Caco-2 (cell line): ENCODE data around the gene HEPH. TPM values are rescaled to one million over a fixed set of nuclear protein-coding genes. Genes with fewer than 3 reads are reported as not detected.

Experiments used
- BruUV-seq: library from RNA; stranded (reverse); fragments of 400-500 nt; replicated peaks from 2 replicates; lab custom pipeline; 2021; lab: Mats Ljungman, UMichigan
- CTCF ChIA-PET: fragments of 300-600 bp; sonication (Branson Sonifier 250); formaldehyde crosslinking; loops from one replicate; lab custom pipeline; 2022; ENCODE audit warnings: antibody characterized with exemption; lab: Charles Lee
- POLR2A ChIA-PET: fragments of 300-600 bp; sonication (Branson Sonifier 250); formaldehyde crosslinking; loops from one replicate; lab custom pipeline; 2022; ENCODE audit warnings: antibody characterized with exemption; lab: Charles Lee
- DNase-seq, 2 experiments: peaks; one replicate each; pipeline versions ENCODE4 v3.0.0 to v3.0.0-alpha.2; 2020 to 2022
- H3K27me3 ChIP-seq: replicated peaks from 2 replicates; pipeline ENCODE4 v1.6.0; 2011; ENCODE audit warnings: low read length; ENCODE audit not compliant: control insufficient read depth, insufficient read depth
- H3K36me3 ChIP-seq: 2 replicates; pipeline ENCODE4 v1.5.1; 2011; ENCODE audit warnings: low read length; ENCODE audit not compliant: control insufficient read depth, insufficient read depth
- H3K4me1 ChIP-seq: fragments of 250-450 bp; sonication (Bioruptor Pico); 2 replicates; pipeline ENCODE4 v1.5.1; 2020; ENCODE audit warnings: mild to moderate bottlenecking
- H3K4me3 ChIP-seq: 2 replicates; pipeline ENCODE4 v1.5.1; 2011; ENCODE audit warnings: low read depth, mild to moderate bottlenecking, control low read depth, low read length
- H3K9me3 ChIP-seq: fragments of 250-450 bp; sonication (Bioruptor Pico); 2 replicates; pipeline ENCODE4 v1.5.1; 2020; ENCODE audit warnings: mild to moderate bottlenecking, moderate library complexity
- H3K27ac Mint-ChIP-seq: one replicate; pipeline ENCODE4 v1.8.0; 2022; ENCODE audit warnings: mixed read lengths; ENCODE audit not compliant: unreplicated experiment
- H3K27me3 Mint-ChIP-seq: one replicate; pipeline ENCODE4 v1.8.0; 2022; ENCODE audit warnings: mixed read lengths; ENCODE audit not compliant: insufficient read depth, unreplicated experiment
- H3K36me3 Mint-ChIP-seq: one replicate; pipeline ENCODE4 v1.8.0; 2022; ENCODE audit warnings: mild to moderate bottlenecking, mixed read lengths; ENCODE audit not compliant: insufficient read depth, unreplicated experiment
- H3K4me1 Mint-ChIP-seq: one replicate; pipeline ENCODE4 v1.8.0; 2022; ENCODE audit warnings: low read depth, mixed read lengths; ENCODE audit not compliant: unreplicated experiment
- H3K4me3 Mint-ChIP-seq: one replicate; pipeline ENCODE4 v1.8.0; 2022; ENCODE audit warnings: mild to moderate bottlenecking, moderate library complexity, mixed read lengths; ENCODE audit not compliant: unreplicated experiment
- H3K9me3 Mint-ChIP-seq: one replicate; pipeline ENCODE4 v1.8.0; 2022; ENCODE audit warnings: mixed read lengths; ENCODE audit not compliant: unreplicated experiment
- intact Hi-C: fragments of 100-400 bp; cut with micrococcal nuclease; formaldehyde crosslinking; loops from one replicate; pipeline ENCODE4 v1.10.0; 2022; ENCODE audit not compliant: unreplicated experiment
- total RNA-seq: library from RNA; stranded (reverse); gene quantifications from 2 replicates; pipeline ENCODE4 v1.2.3, GENCODE V29; 2022
- TF ChIP-seq, protein P1 (sequence below), 2 experiments: fragments of 200-600 bp in 1 of 2; IDR thresholded peaks; 1 replicate in 1 of 2; 2 replicates in 1 of 2; pipeline versions ENCODE4 v1.5.1 to v1.8.0; 2011 to 2022; ENCODE audit warnings: antibody characterized with exemption in 1 of 2, control low read depth in 1 of 2, inconsistent platforms in 1 of 2, low read depth in 1 of 2, low read length in 1 of 2, mild to moderate bottlenecking in 1 of 2, moderate library complexity in 1 of 2; ENCODE audit not compliant: insufficient read depth in 1 of 2, severe bottlenecking in 1 of 2, unreplicated experiment in 1 of 2

Gene HEPH
- total RNA-seq, 1 experiment from 2014 or later = 27.9 TPM

DNA sequence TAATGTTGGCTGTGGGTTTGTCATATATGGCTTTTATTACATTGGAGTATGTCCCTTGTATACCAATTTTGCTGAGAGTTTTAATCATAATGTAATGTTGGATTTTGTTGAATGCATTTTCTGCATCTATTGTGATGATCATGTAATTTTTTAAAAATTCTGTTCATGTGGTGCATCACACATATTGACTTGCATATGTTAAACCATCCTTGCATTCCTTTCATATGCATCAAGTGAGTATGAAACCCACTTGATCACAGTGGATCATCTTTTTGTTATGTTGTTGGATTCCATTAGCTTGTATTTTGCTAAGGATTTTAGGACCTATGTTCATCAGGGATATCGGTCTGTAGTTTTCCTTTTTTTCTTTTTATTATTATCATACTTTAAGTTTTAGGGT is 12.1 kb downstream of the HEPH start:
- H3K27me3 Mint-ChIP-seq = no peaks in the 10 kb centered on the region
- H3K4me3 ChIP-seq = no peak overlapping the region
- H3K9me3 ChIP-seq = no peaks in the 10 kb centered on the region
- no peaks in the 10 kb centered on the region for H3K4me1 ChIP-seq
- no peaks in the 10 kb centered on the region for H3K36me3 ChIP-seq
- H3K4me1 Mint-ChIP-seq = no peaks in the 10 kb centered on the region
- H3K9me3 Mint-ChIP-seq = no peaks in the 10 kb centered on the region
- H3K4me3 Mint-ChIP-seq = no peak overlapping the region
- POLR2A ChIA-PET = no interaction called here
- no TSS peak for BruUV-seq
- H3K36me3 Mint-ChIP-seq = peaks cover 16% of the 10 kb centered on the region
- H3K27ac Mint-ChIP-seq = no peak overlapping the region
- intact Hi-C loops = no loop called here
- no peaks in the 10 kb centered on the region for H3K27me3 ChIP-seq
- CTCF ChIA-PET = no interaction called here
- TF ChIP-seq, protein P1, sequence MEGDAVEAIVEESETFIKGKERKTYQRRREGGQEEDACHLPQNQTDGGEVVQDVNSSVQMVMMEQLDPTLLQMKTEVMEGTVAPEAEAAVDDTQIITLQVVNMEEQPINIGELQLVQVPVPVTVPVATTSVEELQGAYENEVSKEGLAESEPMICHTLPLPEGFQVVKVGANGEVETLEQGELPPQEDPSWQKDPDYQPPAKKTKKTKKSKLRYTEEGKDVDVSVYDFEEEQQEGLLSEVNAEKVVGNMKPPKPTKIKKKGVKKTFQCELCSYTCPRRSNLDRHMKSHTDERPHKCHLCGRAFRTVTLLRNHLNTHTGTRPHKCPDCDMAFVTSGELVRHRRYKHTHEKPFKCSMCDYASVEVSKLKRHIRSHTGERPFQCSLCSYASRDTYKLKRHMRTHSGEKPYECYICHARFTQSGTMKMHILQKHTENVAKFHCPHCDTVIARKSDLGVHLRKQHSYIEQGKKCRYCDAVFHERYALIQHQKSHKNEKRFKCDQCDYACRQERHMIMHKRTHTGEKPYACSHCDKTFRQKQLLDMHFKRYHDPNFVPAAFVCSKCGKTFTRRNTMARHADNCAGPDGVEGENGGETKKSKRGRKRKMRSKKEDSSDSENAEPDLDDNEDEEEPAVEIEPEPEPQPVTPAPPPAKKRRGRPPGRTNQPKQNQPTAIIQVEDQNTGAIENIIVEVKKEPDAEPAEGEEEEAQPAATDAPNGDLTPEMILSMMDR (IDR thresholded peaks at IDR 0.05; ENCODE audit: insufficient read depth in 1 of 2, low read depth in 1 of 2, low read length in 1 of 2, severe bottlenecking in 1 of 2, unreplicated experiment in 1 of 2) = no peak
- no peak for DNase-seq

DNA sequence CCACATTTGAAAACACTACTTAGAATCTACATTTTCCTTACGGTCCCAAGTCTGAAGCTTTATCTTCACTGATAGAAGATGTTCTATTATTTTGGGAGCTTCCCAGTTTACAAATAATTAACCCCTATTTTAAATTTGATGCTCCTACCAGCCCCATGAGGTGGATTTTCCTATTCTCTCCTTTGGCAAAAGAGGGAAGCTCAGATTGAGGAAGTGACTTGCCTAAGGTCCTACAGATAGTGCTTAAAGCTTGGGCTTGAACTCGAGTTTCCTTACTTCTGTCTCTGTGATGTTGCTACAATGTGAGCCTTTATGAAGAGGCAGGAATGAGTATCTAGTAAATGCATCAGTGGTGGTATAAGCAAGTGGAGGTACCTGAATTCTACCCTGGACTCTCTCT is 27.5 kb downstream of the HEPH start:
- no peak for DNase-seq
- Mint-ChIP-seq H3K4me3 (no peak overlapping the region), H3K27ac (no peak overlapping the region), H3K9me3 (no peaks in the 10 kb centered on the region), H3K27me3 (no peaks in the 10 kb centered on the region), H3K36me3 (peaks cover 7% of the 10 kb centered on the region), H3K4me1 (no peaks in the 10 kb centered on the region)
- ChIA-PET CTCF (no interaction called here), POLR2A (no interaction called here)
- intact Hi-C loops = no loop called here
- H3K27me3 ChIP-seq = no peaks in the 10 kb centered on the region
- H3K4me3 ChIP-seq = no peak overlapping the region
- peaks cover 2% of the 10 kb centered on the region; the same call in 1 of the 2 replicates for H3K36me3 ChIP-seq
- BruUV-seq = no TSS peak
- TF ChIP-seq, protein P1 (IDR thresholded peaks at IDR 0.05; ENCODE audit: insufficient read depth in 1 of 2, low read depth in 1 of 2, low read length in 1 of 2, severe bottlenecking in 1 of 2, unreplicated experiment in 1 of 2) = no peak
- no peaks in the 10 kb centered on the region for H3K9me3 ChIP-seq
- no peaks in the 10 kb centered on the region for H3K4me1 ChIP-seq

DNA sequence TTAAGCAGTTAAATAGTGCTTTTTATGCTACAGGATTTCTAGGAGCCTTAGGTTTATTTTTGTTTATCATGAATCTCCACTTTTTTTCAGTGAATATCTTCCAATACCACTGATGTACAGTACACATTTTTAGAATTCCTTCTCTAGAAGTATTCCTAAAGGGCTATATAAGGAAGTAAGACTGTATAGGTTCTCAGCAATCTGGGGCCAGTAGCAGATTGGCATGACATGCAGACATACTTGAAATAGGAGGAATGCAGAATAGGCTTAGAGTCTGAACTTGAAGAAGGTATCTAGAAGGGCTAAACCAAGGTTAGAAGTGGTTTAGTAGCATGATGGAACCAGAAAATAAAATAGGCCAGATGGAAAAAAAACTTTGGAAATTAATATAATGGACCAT is 29.8 kb downstream of the HEPH start:
- H3K4me1 Mint-ChIP-seq = no peaks in the 10 kb centered on the region
- H3K4me3 ChIP-seq = no peak overlapping the region
- TF ChIP-seq, protein P1 (IDR thresholded peaks at IDR 0.05; ENCODE audit: insufficient read depth in 1 of 2, low read depth in 1 of 2, low read length in 1 of 2, severe bottlenecking in 1 of 2, unreplicated experiment in 1 of 2) = no peak
- no peak overlapping the region for H3K27ac Mint-ChIP-seq
- H3K9me3 Mint-ChIP-seq = no peaks in the 10 kb centered on the region
- no peaks in the 10 kb centered on the region for H3K36me3 Mint-ChIP-seq
- BruUV-seq = no TSS peak
- CTCF ChIA-PET = no interaction called here
- H3K4me1 ChIP-seq = no peaks in the 10 kb centered on the region
- POLR2A ChIA-PET = no interaction called here
- no peaks in the 10 kb centered on the region for H3K27me3 Mint-ChIP-seq
- H3K4me3 Mint-ChIP-seq = no peak overlapping the region
- no peaks in the 10 kb centered on the region for H3K27me3 ChIP-seq
- DNase-seq = no peak
- intact Hi-C loops = no loop called here
- H3K9me3 ChIP-seq = no peaks in the 10 kb centered on the region
- H3K36me3 ChIP-seq = no peaks in the 10 kb centered on the region
